Measurements from ENCODE around the gene RPS6KA5. TPM values are rescaled to one million over a fixed set of nuclear protein-coding genes. Genes with fewer than 3 reads are reported as not detected.

RPS6KA5 gene
- total and polyA plus RNA-seq, 4 donors: 3.3 to 10.7 (median 7.8) TPM

- WGBS (ENCODE audit: insufficient coverage): 93% methylated on average over 5 of the region's 5 CpGs
- DNase-seq (ENCODE audit: low read depth in 4 of 6, low spot score in 6 of 6): no peak
- H3K36me3 ChIP-seq (ENCODE audit: control insufficient read depth, insufficient read depth, low read length): peaks cover 11% of the 10 kb centered on the region
These were observed 261.0 kb downstream of the RPS6KA5 start for GRCh38 chr14:90799420-90799819.

GRCh38 chr14:90797919-90798318 is 262.5 kb downstream of the RPS6KA5 start:
- Histone ChIP-seq H3K27ac (ENCODE audit: low read depth, low read length) (no peak overlapping the region), H3K9me3 (ENCODE audit: control insufficient read depth, insufficient read depth, low read length) (no peaks in the 10 kb centered on the region), H3K36me3 (ENCODE audit: control insufficient read depth, insufficient read depth, low read length) (peaks cover 7% of the 10 kb centered on the region), H3K4me1 (ENCODE audit: control insufficient read depth, insufficient read depth, low read length) (peaks cover 12% of the 10 kb centered on the region), H3K27me3 (ENCODE audit: control insufficient read depth, insufficient read depth, low read length) (no peaks in the 10 kb centered on the region), H3K4me3 (ENCODE audit: low read depth, low read length) (no peak overlapping the region)
- WGBS (ENCODE audit: insufficient coverage): over 99% methylated on average over 13 of the region's 13 CpGs
- DNase-seq (ENCODE audit: low read depth in 4 of 6, low spot score in 6 of 6): no peak

More at GRCh38 chr14:90799420-90799819, 261.0 kb downstream of the RPS6KA5 start:
- H3K27ac ChIP-seq (ENCODE audit: low read depth, low read length): no peak overlapping the region
- H3K4me1 ChIP-seq (ENCODE audit: control insufficient read depth, insufficient read depth, low read length): peaks cover 22% of the 10 kb centered on the region
- H3K27me3 ChIP-seq (ENCODE audit: control insufficient read depth, insufficient read depth, low read length): no peaks in the 10 kb centered on the region
- H3K4me3 ChIP-seq (ENCODE audit: low read depth, low read length): no peak overlapping the region
- H3K9me3 ChIP-seq (ENCODE audit: control insufficient read depth, insufficient read depth, low read length): no peaks in the 10 kb centered on the region

Small RNA genes within 50 kb of the gene (small RNA-seq; reads per million reads assigned to genes)
- not detected for gene RNU7-30P (ENCODE audit: low replicate concordance)

Other genes with a start within 250 kb of the RPS6KA5 start
- gene TTC7B, start 244.2 kb downstream of the RPS6KA5 start, total RNA-seq: 10 to 100 TPM; 23.1 to 35.4 TPM
- 10 to 100 TPM; 73.8 to 85.0 TPM for gene TTC7B, start 244.2 kb downstream of the RPS6KA5 start, polyA plus RNA-seq (ENCODE audit: insufficient read length in 2 of 2)
- gene DGLUCY, start 53.4 kb upstream of the RPS6KA5 start, total RNA-seq: 10 to 100 TPM; 42.5 to 72.4 TPM
- gene DGLUCY, start 53.4 kb upstream of the RPS6KA5 start, polyA plus RNA-seq (ENCODE audit: insufficient read length in 2 of 2): 10 to 100 TPM; 45.9 to 56.3 TPM
- 1 to 10 TPM; 2.0 to 3.7 TPM for gene GPR68, start 184.1 kb upstream of the RPS6KA5 start, total RNA-seq
- 1 to 10 TPM; 4.9 to 6.4 TPM for gene GPR68, start 184.1 kb upstream of the RPS6KA5 start, polyA plus RNA-seq (ENCODE audit: insufficient read length in 2 of 2)

Measured in spinal cord (tissue), 10 donors.